Natural killer cell (primary cell): ENCODE measurements around the gene IYD. TPM values are rescaled to one million over a fixed set of nuclear protein-coding genes. Genes with fewer than 3 reads are reported as not detected.

Experiments
- ATAC-seq, 3 donors: fragments of 150-1000 bp in 2 of 3; fragments of 200-7000 bp in 1 of 3; cut with Tn5 transposase; 1 replicate in 1 of 3; 2 replicates in 2 of 3; pipeline ENCODE4 v1.10.0; 2021; ENCODE audit warnings: mild to moderate bottlenecking in 2 of 3, moderate library complexity in 2 of 3
- DNase-seq, 2 donors: peaks; one replicate each; pipeline versions ENCODE4 v3.0.0 to v3.0.0-alpha.2; 2013 to 2021; ENCODE audit warnings: mixed read lengths in 1 of 2
- H3K27ac ChIP-seq: one replicate; pipeline ENCODE4 v1.5.1; 2013; ENCODE audit warnings: mild to moderate bottlenecking, low read length
- H3K27me3 ChIP-seq: one replicate; pipeline ENCODE4 v1.6.1; 2013; ENCODE audit warnings: low read length; ENCODE audit not compliant: control insufficient read depth, insufficient read depth
- H3K36me3 ChIP-seq: one replicate; pipeline ENCODE4 v1.6.1; 2013; ENCODE audit warnings: low read length; ENCODE audit not compliant: control insufficient read depth, insufficient read depth
- H3K4me1 ChIP-seq: one replicate; pipeline ENCODE4 v1.6.1; 2013; ENCODE audit warnings: low read length; ENCODE audit not compliant: control insufficient read depth, insufficient read depth
- H3K4me3 ChIP-seq: one replicate; pipeline ENCODE4 v1.5.1; 2013; ENCODE audit warnings: low read length
- H3K9me3 ChIP-seq: one replicate; pipeline ENCODE4 v1.6.1; 2013; ENCODE audit warnings: low read length; ENCODE audit not compliant: control insufficient read depth, insufficient read depth
- H3K27ac Mint-ChIP-seq, 2 donors: one replicate each; pipeline ENCODE4 v1.8.0; 2022; ENCODE audit warnings: mild to moderate bottlenecking in 2 of 2, mixed read lengths in 2 of 2, moderate library complexity in 1 of 2
- H3K27me3 Mint-ChIP-seq, 2 donors: one replicate each; pipeline ENCODE4 v1.8.0; 2022; ENCODE audit warnings: low read depth in 2 of 2, mixed read lengths in 2 of 2
- H3K36me3 Mint-ChIP-seq: one replicate; pipeline ENCODE4 v1.8.0; 2022; ENCODE audit warnings: mixed read lengths
- H3K4me1 Mint-ChIP-seq, 2 donors: one replicate each; pipeline ENCODE4 v1.8.0; 2022; ENCODE audit warnings: mixed read lengths in 2 of 2
- H3K4me3 Mint-ChIP-seq: one replicate; pipeline ENCODE4 v1.8.0; 2022; ENCODE audit warnings: mild to moderate bottlenecking, moderate library complexity, mixed read lengths
- H3K9me3 Mint-ChIP-seq, 2 donors: one replicate each; pipeline ENCODE4 v1.8.0; 2022; ENCODE audit warnings: mixed read lengths in 2 of 2
- WGBS: methylation state at CpG from one replicate; pipeline ENCODE4 v1.1.7; 2013; ENCODE audit warnings: missing lambda C conversion rate; ENCODE audit not compliant: insufficient coverage; 5-methylcytosine and 5-hydroxymethylcytosine counted together
- intact Hi-C: fragments of 100-400 bp; cut with micrococcal nuclease; formaldehyde crosslinking; loops from one replicate; pipeline ENCODE4 v1.14.2; 2022
- total RNA-seq, 4 donors: library from RNA; stranded (reverse); fragments of 120-200 nt in 1 of 4; gene quantifications; one replicate each; pipeline versions ENCODE4 v1.2.3 to v1.2.4, GENCODE V29; 2013 to 2022
- TF ChIP-seq, protein P1 (sequence below): fragments of 200-600 bp; IDR thresholded peaks from one replicate; pipeline ENCODE4 v1.8.0; 2022; ENCODE audit warnings: antibody characterized with exemption

IYD gene
- total RNA-seq, 3 donors from 2014 or later (not counting 1 experiment from before 2014, with no cell fraction given): not detected

GRCh38 chr6:150327117-150327774 is 41.6 kb upstream of the IYD start:
- 78% methylated on average over 5 of the region's 5 CpGs for WGBS
- Mint-ChIP-seq H3K27me3 (peaks cover 0 to 3% of the 10 kb centered on the region in 2 donors), H3K9me3 (no peaks in the 10 kb centered on the region), H3K36me3 (no peaks in the 10 kb centered on the region), H3K4me3 (no peak overlapping the region), H3K27ac (no peak overlapping the region), H3K4me1 (no peaks in the 10 kb centered on the region)
- no peak overlapping the region for H3K27ac ChIP-seq
- ATAC-seq: no peak
- no peak for DNase-seq
- H3K9me3 ChIP-seq: no peaks in the 10 kb centered on the region
- H3K4me1 ChIP-seq: no peaks in the 10 kb centered on the region
- TF ChIP-seq, protein P1, sequence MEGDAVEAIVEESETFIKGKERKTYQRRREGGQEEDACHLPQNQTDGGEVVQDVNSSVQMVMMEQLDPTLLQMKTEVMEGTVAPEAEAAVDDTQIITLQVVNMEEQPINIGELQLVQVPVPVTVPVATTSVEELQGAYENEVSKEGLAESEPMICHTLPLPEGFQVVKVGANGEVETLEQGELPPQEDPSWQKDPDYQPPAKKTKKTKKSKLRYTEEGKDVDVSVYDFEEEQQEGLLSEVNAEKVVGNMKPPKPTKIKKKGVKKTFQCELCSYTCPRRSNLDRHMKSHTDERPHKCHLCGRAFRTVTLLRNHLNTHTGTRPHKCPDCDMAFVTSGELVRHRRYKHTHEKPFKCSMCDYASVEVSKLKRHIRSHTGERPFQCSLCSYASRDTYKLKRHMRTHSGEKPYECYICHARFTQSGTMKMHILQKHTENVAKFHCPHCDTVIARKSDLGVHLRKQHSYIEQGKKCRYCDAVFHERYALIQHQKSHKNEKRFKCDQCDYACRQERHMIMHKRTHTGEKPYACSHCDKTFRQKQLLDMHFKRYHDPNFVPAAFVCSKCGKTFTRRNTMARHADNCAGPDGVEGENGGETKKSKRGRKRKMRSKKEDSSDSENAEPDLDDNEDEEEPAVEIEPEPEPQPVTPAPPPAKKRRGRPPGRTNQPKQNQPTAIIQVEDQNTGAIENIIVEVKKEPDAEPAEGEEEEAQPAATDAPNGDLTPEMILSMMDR: no peak
- H3K4me3 ChIP-seq: no peak overlapping the region
- H3K27me3 ChIP-seq: peaks cover 4% of the 10 kb centered on the region
- no peaks in the 10 kb centered on the region for H3K36me3 ChIP-seq
- intact Hi-C loops: no loop called here

DNA sequence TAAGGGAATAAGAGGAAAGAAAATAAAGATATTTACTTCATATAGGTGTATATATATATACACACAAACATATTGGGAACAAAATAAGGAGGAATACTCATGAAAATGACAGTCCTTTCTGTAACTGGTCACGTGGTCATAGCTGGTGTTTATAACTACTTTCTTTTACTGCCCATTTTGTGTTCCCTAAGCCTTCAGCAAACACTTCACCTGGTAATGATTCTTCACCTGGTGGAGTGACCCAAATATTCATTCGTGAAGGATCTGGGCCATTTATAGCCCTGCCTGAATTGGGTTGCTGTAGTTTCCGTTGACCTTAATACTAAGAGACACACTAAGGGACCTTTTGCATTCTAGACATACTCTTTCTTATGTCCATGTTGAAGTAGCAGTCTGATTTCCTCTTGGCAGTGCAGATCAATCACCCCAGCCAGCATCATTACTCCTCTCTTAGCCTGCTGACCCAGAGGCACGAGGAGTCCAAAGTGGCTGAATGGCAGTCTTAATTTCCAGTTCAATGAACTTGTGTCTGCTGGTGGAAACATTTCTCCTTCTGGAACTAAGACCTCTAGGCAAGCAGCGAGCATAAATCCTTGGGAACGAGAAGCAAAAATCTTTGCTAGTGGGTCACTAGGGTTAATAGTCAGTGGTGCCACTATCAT is 39.9 kb upstream of the IYD start:
- H3K4me3 Mint-ChIP-seq: no peak overlapping the region
- 76% methylated on average over 5 of the region's 6 CpGs for WGBS
- H3K27ac Mint-ChIP-seq: no peak overlapping the region
- no peak overlapping the region for H3K27ac ChIP-seq
- TF ChIP-seq, protein P1: no peak
- H3K36me3 Mint-ChIP-seq: no peaks in the 10 kb centered on the region
- ATAC-seq (no peak), DNase-seq (no peak)
- H3K36me3 ChIP-seq: no peaks in the 10 kb centered on the region
- H3K4me1 Mint-ChIP-seq: no peaks in the 10 kb centered on the region
- H3K27me3 Mint-ChIP-seq: peaks cover 0 to 9% of the 10 kb centered on the region in 2 donors
- no peaks in the 10 kb centered on the region for H3K27me3 ChIP-seq
- no peaks in the 10 kb centered on the region for H3K9me3 ChIP-seq
- no peaks in the 10 kb centered on the region for H3K4me1 ChIP-seq
- no peak overlapping the region for H3K4me3 ChIP-seq
- H3K9me3 Mint-ChIP-seq: no peaks in the 10 kb centered on the region
- intact Hi-C loops: no loop called here

- no peak overlapping the region for H3K27ac ChIP-seq
- H3K27me3 ChIP-seq: no peaks in the 10 kb centered on the region
- H3K36me3 Mint-ChIP-seq: no peaks in the 10 kb centered on the region
- H3K36me3 ChIP-seq: no peaks in the 10 kb centered on the region
- H3K27me3 Mint-ChIP-seq: peaks cover 6 to 11% of the 10 kb centered on the region in 2 donors
- ATAC-seq (no peak), DNase-seq (no peak)
- no peaks in the 10 kb centered on the region for H3K4me1 Mint-ChIP-seq
- H3K4me3 ChIP-seq: no peak overlapping the region
- no peaks in the 10 kb centered on the region for H3K9me3 Mint-ChIP-seq
- H3K4me1 ChIP-seq: no peaks in the 10 kb centered on the region
- TF ChIP-seq, protein P1: no peak
- H3K4me3 Mint-ChIP-seq: no peak overlapping the region
- no peaks in the 10 kb centered on the region for H3K9me3 ChIP-seq
- no peak overlapping the region for H3K27ac Mint-ChIP-seq
- intact Hi-C loops: no loop called here
These were observed 37.5 kb upstream of the IYD start for GRCh38 chr6:150331344-150331743.
